Measurements from ENCODE around the gene TMEM156. TPM values are rescaled to one million over a fixed set of nuclear protein-coding genes. Genes with fewer than 3 reads are reported as not detected.

Gene TMEM156
- total RNA-seq, 6 experiments from 2014 or later = 0.07 to 0.48 (median 0.41) TPM

DNA sequence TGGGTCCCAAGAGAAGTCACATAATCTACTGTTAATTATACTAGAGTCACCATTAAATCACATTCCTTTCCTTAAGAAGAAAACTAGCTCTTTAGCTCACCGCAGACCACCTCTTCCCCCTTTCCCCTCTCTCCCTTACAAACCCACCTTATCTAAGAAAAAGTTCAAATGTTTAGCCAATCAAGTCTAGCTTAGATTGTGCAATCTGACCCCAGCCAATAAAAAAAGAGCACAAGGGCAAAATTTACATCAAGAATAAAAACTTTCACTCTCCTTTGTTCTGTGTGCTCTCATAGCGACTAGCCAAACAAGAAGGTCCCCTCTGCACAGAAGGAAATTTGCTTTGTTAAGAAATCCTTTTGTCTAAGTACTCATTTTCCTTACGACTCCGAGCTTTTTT is 76.3 kb downstream of the TMEM156 start:
- no peaks in the 10 kb centered on the region for H3K36me3 Mint-ChIP-seq (ENCODE audit: low read depth)
- no peak overlapping the region for H3K27ac Mint-ChIP-seq
- H3K4me3 Mint-ChIP-seq = no peak overlapping the region
- H3K4me1 Mint-ChIP-seq (ENCODE audit: low read depth) = peaks cover 19% of the 10 kb centered on the region
- H3K9me3 Mint-ChIP-seq = no peaks in the 10 kb centered on the region; the same call in 1 of the 2 replicates
- no peak for DNase-seq
- TF ChIP-seq, protein P1, sequence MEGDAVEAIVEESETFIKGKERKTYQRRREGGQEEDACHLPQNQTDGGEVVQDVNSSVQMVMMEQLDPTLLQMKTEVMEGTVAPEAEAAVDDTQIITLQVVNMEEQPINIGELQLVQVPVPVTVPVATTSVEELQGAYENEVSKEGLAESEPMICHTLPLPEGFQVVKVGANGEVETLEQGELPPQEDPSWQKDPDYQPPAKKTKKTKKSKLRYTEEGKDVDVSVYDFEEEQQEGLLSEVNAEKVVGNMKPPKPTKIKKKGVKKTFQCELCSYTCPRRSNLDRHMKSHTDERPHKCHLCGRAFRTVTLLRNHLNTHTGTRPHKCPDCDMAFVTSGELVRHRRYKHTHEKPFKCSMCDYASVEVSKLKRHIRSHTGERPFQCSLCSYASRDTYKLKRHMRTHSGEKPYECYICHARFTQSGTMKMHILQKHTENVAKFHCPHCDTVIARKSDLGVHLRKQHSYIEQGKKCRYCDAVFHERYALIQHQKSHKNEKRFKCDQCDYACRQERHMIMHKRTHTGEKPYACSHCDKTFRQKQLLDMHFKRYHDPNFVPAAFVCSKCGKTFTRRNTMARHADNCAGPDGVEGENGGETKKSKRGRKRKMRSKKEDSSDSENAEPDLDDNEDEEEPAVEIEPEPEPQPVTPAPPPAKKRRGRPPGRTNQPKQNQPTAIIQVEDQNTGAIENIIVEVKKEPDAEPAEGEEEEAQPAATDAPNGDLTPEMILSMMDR (IDR thresholded peaks at IDR 0.05) = no peak
- no peaks in the 10 kb centered on the region; the same call in 1 of the 2 replicates for H3K27me3 Mint-ChIP-seq (ENCODE audit: insufficient read depth)

DNA sequence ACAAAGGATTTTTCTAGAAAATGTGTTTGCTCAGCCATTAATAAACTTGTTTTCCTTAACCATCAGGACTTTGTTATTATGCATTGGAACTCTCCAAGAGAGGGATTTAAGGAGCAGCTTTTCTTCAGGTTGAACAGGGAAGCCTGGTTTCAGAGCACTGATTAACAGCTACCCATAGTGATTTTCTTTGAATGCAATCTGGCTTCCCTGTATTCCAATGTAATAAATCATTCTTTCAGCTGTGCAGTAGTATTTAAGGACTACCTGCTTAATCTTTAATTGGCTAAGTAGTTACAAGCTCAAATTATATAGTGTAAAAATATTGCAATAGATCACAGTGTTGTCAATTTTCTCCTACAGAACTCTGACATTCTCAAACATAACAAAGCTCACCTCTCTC is 77.5 kb downstream of the TMEM156 start:
- TF ChIP-seq, protein P1 (IDR thresholded peaks at IDR 0.05) = no peak
- Mint-ChIP-seq H3K27me3 (ENCODE audit: insufficient read depth) (peaks cover 2% of the 10 kb centered on the region; the same call in 1 of the 2 replicates), H3K9me3 (no peaks in the 10 kb centered on the region)

DNA sequence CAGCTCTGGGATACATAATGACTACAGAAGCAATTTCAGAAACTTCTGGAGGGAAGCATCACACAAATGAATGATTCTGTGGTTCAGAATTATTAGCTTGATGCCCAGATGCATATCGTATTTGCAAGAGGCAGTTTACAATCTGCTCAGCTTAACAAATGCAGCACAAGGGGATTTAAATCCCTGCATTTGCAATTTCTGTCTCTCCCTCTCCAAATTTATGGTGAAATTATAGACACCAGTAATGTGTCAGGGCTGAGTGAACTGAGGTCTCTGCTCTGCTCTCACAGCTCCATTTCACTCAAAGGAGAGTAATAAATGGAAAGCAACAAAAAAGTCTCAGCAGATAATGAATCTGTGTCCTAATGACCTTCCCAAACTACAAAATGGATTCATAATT is 80.2 kb downstream of the TMEM156 start:
- peak overlapping the region; percentile 25; the same call in 1 of the 2 replicates for H3K27ac Mint-ChIP-seq

More for the DNA sequence above, 77.5 kb downstream of the TMEM156 start:
- Mint-ChIP-seq H3K36me3 (ENCODE audit: low read depth) (no peaks in the 10 kb centered on the region), H3K27ac (no peak overlapping the region), H3K4me1 (ENCODE audit: low read depth) (peaks cover 32% of the 10 kb centered on the region), H3K4me3 (no peak overlapping the region)
- no peak for DNase-seq

DNA sequence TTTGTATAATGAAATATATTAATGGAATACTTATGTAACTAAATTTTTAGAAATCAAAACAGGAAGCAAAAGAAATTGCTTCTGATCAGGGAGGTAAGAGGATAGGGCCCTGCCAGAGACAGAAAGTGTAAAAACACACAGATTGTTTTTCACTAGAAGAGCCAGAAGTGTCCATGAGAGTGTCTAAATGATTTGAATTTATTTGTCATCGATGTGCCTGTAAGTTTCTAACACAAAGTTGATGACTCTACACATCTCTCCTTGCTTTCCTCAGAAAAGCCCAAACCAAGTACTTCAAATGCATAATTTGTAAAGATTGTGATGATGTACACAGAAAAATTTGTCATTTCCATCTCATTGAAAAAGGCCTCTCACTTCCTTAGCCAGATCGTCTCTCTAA is 80.6 kb downstream of the TMEM156 start:
- H3K4me1 Mint-ChIP-seq (ENCODE audit: low read depth) = peaks cover 54% of the 10 kb centered on the region
- H3K9me3 Mint-ChIP-seq = no peaks in the 10 kb centered on the region
- peaks cover 2% of the 10 kb centered on the region; the same call in 1 of the 2 replicates for H3K27me3 Mint-ChIP-seq (ENCODE audit: insufficient read depth)
- H3K4me3 Mint-ChIP-seq = no peak overlapping the region
- DNase-seq = no peak
- no peaks in the 10 kb centered on the region for H3K36me3 Mint-ChIP-seq (ENCODE audit: low read depth)
- H3K27ac Mint-ChIP-seq = peak overlapping the region; percentile 25; the same call in 1 of the 2 replicates
- TF ChIP-seq, protein P1 (IDR thresholded peaks at IDR 0.05) = no peak

More for the DNA sequence above, 80.2 kb downstream of the TMEM156 start:
- TF ChIP-seq, protein P1 (IDR thresholded peaks at IDR 0.05) = no peak
- no peak overlapping the region for H3K4me3 Mint-ChIP-seq
- peaks cover 2% of the 10 kb centered on the region; the same call in 1 of the 2 replicates for H3K27me3 Mint-ChIP-seq (ENCODE audit: insufficient read depth)
- H3K9me3 Mint-ChIP-seq = no peaks in the 10 kb centered on the region
- H3K36me3 Mint-ChIP-seq (ENCODE audit: low read depth) = no peaks in the 10 kb centered on the region
- peaks cover 50% of the 10 kb centered on the region for H3K4me1 Mint-ChIP-seq (ENCODE audit: low read depth)
- no peak for DNase-seq

DNA sequence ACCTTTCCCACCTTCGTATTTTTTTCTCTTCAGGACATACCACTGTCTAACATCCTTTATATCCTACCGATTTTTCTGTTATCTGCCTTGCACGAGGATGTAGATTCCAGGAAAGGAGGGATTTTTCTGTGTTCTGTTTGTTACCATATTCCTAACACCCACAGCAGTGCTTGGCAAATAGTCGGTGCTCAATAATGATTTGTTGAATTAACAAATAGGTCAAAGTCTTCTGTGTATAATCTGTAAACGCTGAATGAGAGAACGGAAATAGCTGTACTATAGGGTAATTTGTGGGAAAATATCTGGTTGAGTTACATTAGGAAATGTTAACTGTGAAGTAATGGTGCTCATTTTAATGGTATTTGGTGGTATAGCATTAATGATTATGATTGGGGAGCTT is 81.5 kb downstream of the TMEM156 start:
- Mint-ChIP-seq H3K4me1 (ENCODE audit: low read depth) (peaks cover 56% of the 10 kb centered on the region), H3K27me3 (ENCODE audit: insufficient read depth) (peaks cover 2% of the 10 kb centered on the region; the same call in 1 of the 2 replicates), H3K36me3 (ENCODE audit: low read depth) (peaks cover under 1% of the 10 kb centered on the region; the same call in 1 of the 2 replicates), H3K4me3 (no peak overlapping the region), H3K9me3 (no peaks in the 10 kb centered on the region), H3K27ac (no peak overlapping the region; the same call in 1 of the 2 replicates)
- TF ChIP-seq, protein P1 (IDR thresholded peaks at IDR 0.05) = no peak
- no peak for DNase-seq

Measured in HFFc6 (cell line).